AG04450 (cell line): ENCODE results near the gene GHRH. TPM values are rescaled to one million over a fixed set of nuclear protein-coding genes. Genes with fewer than 3 reads are reported as not detected.

Experiments
- CTCF ChIA-PET: fragments of 300-600, 350-600 bp; formaldehyde crosslinking; extraction: SDS; loops from one replicate; lab custom pipeline; 2022; ENCODE audit warnings: antibody characterized with exemption, inconsistent platforms; lab: Charles Lee
- POLR2A ChIA-PET: fragments of 350-600 bp; formaldehyde crosslinking; extraction: SDS; loops from one replicate; lab custom pipeline; 2021; ENCODE audit warnings: antibody characterized with exemption, inconsistent platforms; lab: Yijun Ruan, JAX
- DNase-seq: peaks from one replicate; pipeline ENCODE4 v3.0.0-alpha.2; 2011; ENCODE audit warnings: low read depth, low spot score
- H3K27ac ChIP-seq: one replicate; pipeline ENCODE4 v1.5.1; 2012; ENCODE audit warnings: low read depth, low read length, control low read depth
- H3K27me3 ChIP-seq: one replicate; pipeline ENCODE4 v1.6.0; 2012; ENCODE audit warnings: low read length; ENCODE audit not compliant: control insufficient read depth, insufficient read depth
- H3K4me3 ChIP-seq: 2 replicates; pipeline ENCODE4 v1.5.1; 2011; ENCODE audit warnings: mild to moderate bottlenecking, low read depth, low read length, control low read depth
- H3K9me3 ChIP-seq: 2 replicates; pipeline ENCODE4 v1.5.1; 2012; ENCODE audit warnings: low read length; ENCODE audit not compliant: control insufficient read depth, insufficient read depth
- CTCF ChIP-seq: IDR thresholded peaks from 2 replicates; pipeline ENCODE4 v1.5.1; 2011; ENCODE audit warnings: low read depth, low read length, control low read depth, inconsistent platforms
- polyA plus RNA-seq: library from polyadenylated mRNA; depleted of rRNA; stranded (reverse); fragments of >200 nt; gene quantifications from 2 replicates; pipeline ENCODE4 v1.2.3, GENCODE V29; 2011

Gene GHRH
- polyA plus RNA-seq, 1 experiment = not detected

GRCh38 chr20:37236462-37236861 lies 25.2 kb downstream of the GHRH start:
- Histone ChIP-seq H3K4me3 (no peak overlapping the region), H3K9me3 (no peaks in the 10 kb centered on the region), H3K27ac (no peak overlapping the region), H3K27me3 (no peaks in the 10 kb centered on the region)
- no peak for TF ChIP-seq CTCF
- POLR2A ChIA-PET = no interaction called here
- DNase-seq = no peak
- CTCF ChIA-PET = interaction anchor here (1.6 kb wide), 1 partner anchor 41 kb away, joined by 8 read pairs; no protein-coding TSS in a partner anchor

GRCh38 chr20:37235065-37235464 lies 26.5 kb downstream of the GHRH start:
- no peak overlapping the region for H3K4me3 ChIP-seq
- H3K27me3 ChIP-seq = no peaks in the 10 kb centered on the region
- POLR2A ChIA-PET = no interaction called here
- no peak for DNase-seq
- CTCF ChIA-PET = no interaction called here
- no peak overlapping the region for H3K27ac ChIP-seq
- no peak for TF ChIP-seq CTCF
- no peaks in the 10 kb centered on the region for H3K9me3 ChIP-seq

GRCh38 chr20:37234254-37234581 lies 27.4 kb downstream of the GHRH start:
- no peak overlapping the region for H3K27ac ChIP-seq
- no peaks in the 10 kb centered on the region for H3K27me3 ChIP-seq
- ChIA-PET CTCF (no interaction called here), POLR2A (no interaction called here)
- H3K4me3 ChIP-seq = no peak overlapping the region
- TF ChIP-seq CTCF = no peak
- no peaks in the 10 kb centered on the region for H3K9me3 ChIP-seq
- DNase-seq = no peak

- no peak for DNase-seq
- ChIA-PET POLR2A (interaction anchor here (0.6 kb wide), 1 partner anchor 23 kb away, joined by 5 read pairs; no protein-coding TSS in a partner anchor), CTCF (no interaction called here)
- no peak overlapping the region for H3K4me3 ChIP-seq
- no peak overlapping the region for H3K27ac ChIP-seq
- H3K9me3 ChIP-seq = no peaks in the 10 kb centered on the region
- TF ChIP-seq CTCF = no peak
- no peaks in the 10 kb centered on the region for H3K27me3 ChIP-seq
Measured at GRCh38 chr20:37233548-37234253, 27.9 kb downstream of the GHRH start.

GRCh38 chr20:37231947-37232630 lies 29.5 kb downstream of the GHRH start:
- Histone ChIP-seq H3K4me3 (no peak overlapping the region), H3K27me3 (no peaks in the 10 kb centered on the region), H3K27ac (peak overlapping the region; percentile 13), H3K9me3 (no peaks in the 10 kb centered on the region)
- no peak for TF ChIP-seq CTCF
- DNase-seq = no peak
- CTCF ChIA-PET = no interaction called here
- POLR2A ChIA-PET = no interaction called here
